Parathyroid adenoma (tissue), 2 donors: ENCODE measurements around the gene C10orf88.

ENCODE experiments used
- H2AFZ ChIP-seq: fragments of 300-600 bp; sonication (generic); one replicate; pipeline ENCODE4 v1.7.0; 2017; ENCODE audit warnings: antibody characterized with exemption, mild to moderate bottlenecking
- H3K27ac ChIP-seq: fragments of 300-600 bp; sonication (generic); one replicate; pipeline ENCODE4 v1.7.0; 2017
- H3K27me3 ChIP-seq: fragments of 300-600 bp; sonication (generic); one replicate; pipeline ENCODE4 v1.7.0; 2017; ENCODE audit warnings: low read length; ENCODE audit not compliant: control insufficient read depth, insufficient read depth
- H3K36me3 ChIP-seq: fragments of 300-600 bp; sonication (generic); one replicate; pipeline ENCODE4 v1.7.0; 2017; ENCODE audit warnings: low read length; ENCODE audit not compliant: control insufficient read depth, insufficient read depth
- H3K4me1 ChIP-seq: fragments of 300-600 bp; sonication (generic); one replicate; pipeline ENCODE4 v1.7.0; 2017; ENCODE audit warnings: control low read depth
- H3K4me2 ChIP-seq: fragments of 300-600 bp; sonication (generic); one replicate; pipeline ENCODE4 v1.7.0; 2017; ENCODE audit warnings: low read length
- H3K4me3 ChIP-seq: fragments of 300-600 bp; sonication (generic); one replicate; pipeline ENCODE4 v1.7.0; 2017; ENCODE audit warnings: low read depth, low read length
- H3K79me2 ChIP-seq: fragments of 300-600 bp; sonication (generic); one replicate; pipeline ENCODE4 v1.7.0; 2017; ENCODE audit warnings: control low read depth
- H3K9ac ChIP-seq: fragments of 300-600 bp; sonication (generic); one replicate; pipeline ENCODE4 v1.7.0; 2017; ENCODE audit warnings: mild to moderate bottlenecking
- H3K9me3 ChIP-seq: fragments of 300-600 bp; sonication (generic); one replicate; pipeline ENCODE4 v1.7.0; 2017; ENCODE audit warnings: low read length; ENCODE audit not compliant: control insufficient read depth
- TF ChIP-seq, protein P1 (sequence below): fragments of 300-600 bp; sonication (generic); IDR thresholded peaks from one replicate; pipeline ENCODE4 v1.7.0; 2017; ENCODE audit warnings: antibody characterized with exemption, mild to moderate bottlenecking
- donor health status: primary hyperparathyroidism.

C10orf88 gene

GRCh38 chr10:122983898-122984297, 29.9 kb upstream of the C10orf88 start:
- Histone ChIP-seq H3K27ac (no peak overlapping the region), H3K4me1 (peaks cover 2% of the 10 kb centered on the region), H3K4me2 (no peak overlapping the region), H3K9me3 (no peaks in the 10 kb centered on the region), H3K36me3 (no peaks in the 10 kb centered on the region), H3K4me3 (no peak overlapping the region), H3K9ac (no peak overlapping the region), H3K79me2 (no peaks in the 10 kb centered on the region), H3K27me3 (no peaks in the 10 kb centered on the region), H2AFZ (no peak overlapping the region)
- TF ChIP-seq, protein P1, sequence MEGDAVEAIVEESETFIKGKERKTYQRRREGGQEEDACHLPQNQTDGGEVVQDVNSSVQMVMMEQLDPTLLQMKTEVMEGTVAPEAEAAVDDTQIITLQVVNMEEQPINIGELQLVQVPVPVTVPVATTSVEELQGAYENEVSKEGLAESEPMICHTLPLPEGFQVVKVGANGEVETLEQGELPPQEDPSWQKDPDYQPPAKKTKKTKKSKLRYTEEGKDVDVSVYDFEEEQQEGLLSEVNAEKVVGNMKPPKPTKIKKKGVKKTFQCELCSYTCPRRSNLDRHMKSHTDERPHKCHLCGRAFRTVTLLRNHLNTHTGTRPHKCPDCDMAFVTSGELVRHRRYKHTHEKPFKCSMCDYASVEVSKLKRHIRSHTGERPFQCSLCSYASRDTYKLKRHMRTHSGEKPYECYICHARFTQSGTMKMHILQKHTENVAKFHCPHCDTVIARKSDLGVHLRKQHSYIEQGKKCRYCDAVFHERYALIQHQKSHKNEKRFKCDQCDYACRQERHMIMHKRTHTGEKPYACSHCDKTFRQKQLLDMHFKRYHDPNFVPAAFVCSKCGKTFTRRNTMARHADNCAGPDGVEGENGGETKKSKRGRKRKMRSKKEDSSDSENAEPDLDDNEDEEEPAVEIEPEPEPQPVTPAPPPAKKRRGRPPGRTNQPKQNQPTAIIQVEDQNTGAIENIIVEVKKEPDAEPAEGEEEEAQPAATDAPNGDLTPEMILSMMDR = no peak

DNA sequence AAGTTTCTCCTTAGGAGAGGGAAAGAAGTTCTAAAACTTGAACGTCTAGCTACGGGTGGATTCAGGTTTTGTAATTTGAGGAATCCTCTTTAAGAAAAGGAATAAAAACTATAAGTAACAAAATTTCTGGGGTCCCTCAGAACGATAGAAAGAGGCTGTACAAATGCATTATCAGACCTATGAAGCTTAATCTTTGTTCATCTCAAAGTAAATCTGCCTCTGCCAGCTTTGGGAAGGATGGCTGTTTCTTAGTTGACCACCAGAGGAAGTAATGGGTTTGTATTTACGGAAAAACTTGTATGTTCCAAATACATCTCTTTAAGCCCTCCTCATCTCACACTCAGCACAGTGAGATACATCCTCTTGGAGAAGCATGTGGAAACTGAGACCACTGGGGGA, 27.0 kb upstream of the C10orf88 start:
- Histone ChIP-seq H3K9me3 (no peaks in the 10 kb centered on the region), H3K4me3 (peak overlapping the region; percentile 37), H3K36me3 (no peaks in the 10 kb centered on the region), H3K79me2 (no peaks in the 10 kb centered on the region), H3K27ac (no peak overlapping the region), H3K27me3 (no peaks in the 10 kb centered on the region), H2AFZ (peak overlapping the region; percentile 60), H3K4me2 (peak overlapping the region; percentile 70), H3K9ac (no peak overlapping the region), H3K4me1 (peaks cover 2% of the 10 kb centered on the region)
- TF ChIP-seq, protein P1 = peak; percentile 26

DNA sequence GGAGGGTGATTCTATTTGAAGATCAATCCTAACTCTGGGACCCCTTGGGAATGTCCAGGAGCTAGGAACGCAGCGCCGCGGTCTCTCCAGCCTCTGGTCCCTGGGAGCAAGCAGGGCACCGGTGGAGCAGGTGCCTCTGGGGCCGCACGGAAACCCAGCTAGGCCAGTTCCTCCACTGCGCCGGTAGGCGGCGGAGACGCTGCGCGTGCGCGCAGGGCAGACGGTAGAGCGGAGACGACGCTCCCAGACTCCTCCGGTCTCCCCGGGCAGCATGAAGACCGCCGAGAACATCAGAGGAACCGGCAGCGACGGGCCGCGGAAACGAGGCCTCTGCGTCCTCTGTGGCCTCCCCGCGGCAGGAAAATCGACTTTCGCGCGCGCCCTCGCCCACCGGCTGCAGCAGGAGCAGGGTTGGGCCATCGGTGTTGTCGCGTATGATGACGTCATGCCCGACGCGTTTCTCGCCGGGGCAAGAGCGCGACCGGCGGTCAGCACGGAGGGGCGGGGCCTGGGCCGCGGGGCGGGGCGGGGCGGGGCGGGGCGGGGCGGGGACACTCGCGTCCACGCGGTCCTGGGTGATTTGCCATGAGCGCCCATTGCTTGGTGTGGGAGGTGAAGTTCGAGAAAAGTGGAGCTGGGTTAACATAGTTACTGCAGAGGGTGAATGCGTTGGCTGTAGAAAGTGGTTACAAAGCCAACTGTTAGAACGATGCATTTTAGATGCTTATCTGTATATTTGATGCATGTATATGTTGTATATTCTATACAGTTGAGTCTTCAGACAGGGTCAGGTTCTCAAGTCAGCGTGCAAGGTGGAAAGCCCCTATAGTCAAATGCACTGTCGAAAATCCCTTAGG, 26.4 kb upstream of the C10orf88 start, which contains the start of gene PSTK:
TSS of gene PSTK (plus strand) at position 193 of the 857 bp plus-strand sequence. CDS start at position 272, 79 bp downstream.
- Histone ChIP-seq H2AFZ (peak within 1 kb of the TSS; percentile 98), H3K79me2 (no peaks in the 10 kb centered on the region), H3K4me2 (peak within 1 kb of the TSS; percentile 96), H3K9me3 (no peaks in the 10 kb centered on the region), H3K27me3 (no peaks in the 10 kb centered on the region), H3K4me3 (peak within 1 kb of the TSS; percentile 83), H3K27ac (peak within 1 kb of the TSS; percentile 95), H3K9ac (peak within 1 kb of the TSS; percentile 12), H3K4me1 (peaks cover 2% of the 10 kb centered on the region), H3K36me3 (no peaks in the 10 kb centered on the region)
- TF ChIP-seq, protein P1 = peak; percentile 97

DNA sequence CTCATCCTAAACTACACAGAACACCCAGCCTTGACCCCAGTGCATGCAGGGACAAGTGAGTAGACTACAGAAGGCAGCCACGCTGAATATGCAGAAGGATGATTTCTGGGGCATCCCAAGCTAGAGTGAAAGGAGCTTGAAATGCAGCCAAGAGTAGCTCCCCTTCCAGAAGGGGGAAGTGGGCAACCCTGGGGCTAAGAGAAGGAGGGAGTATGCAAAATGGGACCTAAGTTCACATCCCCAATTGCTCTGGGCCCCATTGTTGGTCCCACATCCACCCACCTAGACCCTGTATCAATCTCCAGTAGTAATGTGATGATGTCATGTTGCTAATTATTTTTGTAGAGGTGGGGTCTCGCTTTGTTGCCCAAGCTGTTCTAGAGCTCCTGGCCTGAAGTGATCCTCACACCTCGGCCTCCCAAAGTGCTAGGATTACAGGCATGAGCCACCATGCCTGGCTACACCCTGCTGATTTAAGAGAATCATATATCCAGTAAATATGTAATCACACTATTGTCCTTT, 20.6 kb upstream of the C10orf88 start:
- H2AFZ ChIP-seq = no peak overlapping the region
- H3K27me3 ChIP-seq = no peaks in the 10 kb centered on the region
- H3K4me1 ChIP-seq = peaks cover 2% of the 10 kb centered on the region
- TF ChIP-seq, protein P1 = no peak
- H3K27ac ChIP-seq = no peak overlapping the region
- H3K79me2 ChIP-seq = no peaks in the 10 kb centered on the region
- no peak overlapping the region for H3K4me3 ChIP-seq
- no peaks in the 10 kb centered on the region for H3K9me3 ChIP-seq
- H3K9ac ChIP-seq = no peak overlapping the region
- H3K4me2 ChIP-seq = no peak overlapping the region
- no peaks in the 10 kb centered on the region for H3K36me3 ChIP-seq
